ENCODE results near the gene GALNT7. TPM values are rescaled to one million over a fixed set of nuclear protein-coding genes. Genes with fewer than 3 reads are reported as not detected.

GALNT7 gene
- total RNA-seq, 1 donor from 2014 or later: 16.9 TPM

DNA sequence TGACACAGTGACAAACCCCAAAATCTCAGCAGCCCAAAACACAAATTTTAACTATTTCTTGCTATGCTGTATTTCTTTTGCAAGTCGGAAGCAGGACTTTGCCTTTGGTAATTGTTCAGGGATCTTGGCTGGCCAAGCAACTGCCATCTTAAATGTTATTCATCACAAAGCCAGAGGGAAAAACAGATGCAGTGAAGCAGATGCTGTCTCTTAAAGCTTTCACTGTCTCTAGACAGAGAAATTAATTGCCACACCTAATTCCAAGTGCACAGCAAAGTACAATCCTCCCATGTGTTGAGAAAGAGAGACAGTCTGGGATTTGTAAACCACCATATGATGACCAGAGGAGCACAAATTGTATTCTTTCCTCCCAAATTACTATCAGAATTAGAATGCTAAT is 30.0 kb upstream of the GALNT7 start:
- H3K27me3 Mint-ChIP-seq: no peaks in the 10 kb centered on the region
- no peaks in the 10 kb centered on the region for H3K9me3 Mint-ChIP-seq
- no peaks in the 10 kb centered on the region for H3K4me1 Mint-ChIP-seq
- intact Hi-C loops (cut with micrococcal nuclease): no loop called here
- H3K4me3 Mint-ChIP-seq: no peak overlapping the region
- ATAC-seq (ENCODE audit: low read depth) (no peak), DNase-seq (no peak)
- POLR2A ChIA-PET: no interaction called here
- no peak overlapping the region for H3K27ac Mint-ChIP-seq
- CTCF ChIA-PET: no interaction called here
- TF ChIP-seq, protein P1, sequence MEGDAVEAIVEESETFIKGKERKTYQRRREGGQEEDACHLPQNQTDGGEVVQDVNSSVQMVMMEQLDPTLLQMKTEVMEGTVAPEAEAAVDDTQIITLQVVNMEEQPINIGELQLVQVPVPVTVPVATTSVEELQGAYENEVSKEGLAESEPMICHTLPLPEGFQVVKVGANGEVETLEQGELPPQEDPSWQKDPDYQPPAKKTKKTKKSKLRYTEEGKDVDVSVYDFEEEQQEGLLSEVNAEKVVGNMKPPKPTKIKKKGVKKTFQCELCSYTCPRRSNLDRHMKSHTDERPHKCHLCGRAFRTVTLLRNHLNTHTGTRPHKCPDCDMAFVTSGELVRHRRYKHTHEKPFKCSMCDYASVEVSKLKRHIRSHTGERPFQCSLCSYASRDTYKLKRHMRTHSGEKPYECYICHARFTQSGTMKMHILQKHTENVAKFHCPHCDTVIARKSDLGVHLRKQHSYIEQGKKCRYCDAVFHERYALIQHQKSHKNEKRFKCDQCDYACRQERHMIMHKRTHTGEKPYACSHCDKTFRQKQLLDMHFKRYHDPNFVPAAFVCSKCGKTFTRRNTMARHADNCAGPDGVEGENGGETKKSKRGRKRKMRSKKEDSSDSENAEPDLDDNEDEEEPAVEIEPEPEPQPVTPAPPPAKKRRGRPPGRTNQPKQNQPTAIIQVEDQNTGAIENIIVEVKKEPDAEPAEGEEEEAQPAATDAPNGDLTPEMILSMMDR (IDR thresholded peaks at IDR 0.05): no peak
- no peaks in the 10 kb centered on the region for H3K36me3 Mint-ChIP-seq (ENCODE audit: low read depth)

GRCh38 chr4:173139561-173139960 is 29.1 kb upstream of the GALNT7 start:
- Mint-ChIP-seq H3K27ac (no peak overlapping the region), H3K36me3 (ENCODE audit: low read depth) (no peaks in the 10 kb centered on the region), H3K4me1 (no peaks in the 10 kb centered on the region), H3K27me3 (no peaks in the 10 kb centered on the region), H3K4me3 (no peak overlapping the region), H3K9me3 (no peaks in the 10 kb centered on the region)
- DNase-seq (no peak), ATAC-seq (ENCODE audit: low read depth) (no peak)
- intact Hi-C loops (cut with micrococcal nuclease): no loop called here
- TF ChIP-seq, protein P1 (IDR thresholded peaks at IDR 0.05): no peak
- ChIA-PET CTCF (no interaction called here), POLR2A (interaction anchor here (0.5 kb wide), 1 partner anchor 9 kb away, joined by 6 read pairs; no protein-coding TSS in a partner anchor)

- CTCF ChIA-PET: no interaction called here
- Mint-ChIP-seq H3K27ac (no peak overlapping the region), H3K4me3 (no peak overlapping the region), H3K4me1 (no peaks in the 10 kb centered on the region), H3K9me3 (no peaks in the 10 kb centered on the region), H3K27me3 (no peaks in the 10 kb centered on the region), H3K36me3 (ENCODE audit: low read depth) (no peaks in the 10 kb centered on the region)
- POLR2A ChIA-PET: no interaction called here
- intact Hi-C loops (cut with micrococcal nuclease): no loop called here
- TF ChIP-seq, protein P1 (IDR thresholded peaks at IDR 0.05): no peak
- ATAC-seq (ENCODE audit: low read depth) (no peak), DNase-seq (no peak)
Measured at GRCh38 chr4:173145131-173145530, 23.5 kb upstream of the GALNT7 start.

GRCh38 chr4:173146456-173146855 is 22.2 kb upstream of the GALNT7 start:
- Mint-ChIP-seq H3K27ac (no peak overlapping the region), H3K4me1 (no peaks in the 10 kb centered on the region), H3K9me3 (no peaks in the 10 kb centered on the region), H3K36me3 (ENCODE audit: low read depth) (no peaks in the 10 kb centered on the region), H3K4me3 (no peak overlapping the region), H3K27me3 (no peaks in the 10 kb centered on the region)
- POLR2A ChIA-PET: no interaction called here
- intact Hi-C loops (cut with micrococcal nuclease): no loop called here
- CTCF ChIA-PET: no interaction called here
- TF ChIP-seq, protein P1 (IDR thresholded peaks at IDR 0.05): no peak
- ATAC-seq (ENCODE audit: low read depth): no peak
- no peak for DNase-seq

- POLR2A ChIA-PET: no interaction called here
- TF ChIP-seq, protein P1 (IDR thresholded peaks at IDR 0.05): no peak
- ATAC-seq (ENCODE audit: low read depth): no peak
- H3K27me3 Mint-ChIP-seq: no peaks in the 10 kb centered on the region
- no peaks in the 10 kb centered on the region for H3K4me1 Mint-ChIP-seq
- no peak overlapping the region for H3K27ac Mint-ChIP-seq
- H3K4me3 Mint-ChIP-seq: no peak overlapping the region
- no peaks in the 10 kb centered on the region for H3K9me3 Mint-ChIP-seq
- DNase-seq: no peak
- CTCF ChIA-PET: no interaction called here
- H3K36me3 Mint-ChIP-seq (ENCODE audit: low read depth): no peaks in the 10 kb centered on the region
- intact Hi-C loops (cut with micrococcal nuclease): no loop called here
Measured at GRCh38 chr4:173151496-173151895, 17.1 kb upstream of the GALNT7 start.
